Inflammatory macrophage (primary cell): ENCODE data around the gene TGM2.

Experiments used
- DNase-seq, 2 donors: peaks; one replicate each; pipeline ENCODE4 v3.0.0-alpha.2; 2020 to 2022

The TGM2 gene

DNA sequence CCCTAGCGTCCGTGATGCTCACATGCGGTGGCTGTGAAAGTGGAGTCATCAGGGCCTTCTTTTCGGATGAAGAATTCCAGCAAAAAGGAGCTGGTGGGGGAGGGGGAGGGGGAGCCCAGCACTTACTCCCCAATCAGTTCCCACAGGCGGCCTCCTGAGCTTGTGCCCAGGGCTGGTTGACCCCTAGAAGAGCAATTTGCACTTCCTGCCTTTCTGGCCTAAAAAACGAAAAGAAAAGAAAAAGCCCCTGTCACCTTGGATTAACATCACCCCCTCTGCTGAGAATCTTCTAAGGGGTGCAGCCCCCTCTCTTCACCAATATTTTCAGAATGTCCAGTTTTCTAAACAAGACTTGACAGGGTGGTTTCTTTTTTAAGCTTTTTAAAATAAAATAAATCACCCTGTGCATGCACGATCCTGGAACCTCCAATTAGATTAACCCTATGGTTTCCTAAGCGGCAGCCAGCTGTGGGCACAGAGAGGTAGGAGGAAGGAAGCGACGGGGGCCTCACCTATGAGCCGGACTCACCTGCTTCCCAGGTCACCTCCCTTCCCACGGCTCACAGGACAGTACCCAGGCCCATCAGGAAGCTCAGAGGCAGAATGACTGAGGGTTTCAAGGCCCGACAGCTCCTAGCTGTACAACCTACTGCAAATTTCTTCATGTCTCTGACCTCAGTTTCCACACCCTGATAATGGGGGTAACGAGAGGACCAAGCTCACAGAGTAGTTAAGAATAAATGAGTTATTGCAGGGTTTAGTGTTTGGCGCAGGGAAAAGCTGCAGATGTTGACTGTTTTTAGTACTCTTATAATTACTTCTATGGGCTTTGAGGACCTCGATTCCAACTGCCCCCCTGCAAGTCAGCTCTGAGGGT is 10.5 kb upstream of the TGM2 start:
- DNase-seq = no peak

DNA sequence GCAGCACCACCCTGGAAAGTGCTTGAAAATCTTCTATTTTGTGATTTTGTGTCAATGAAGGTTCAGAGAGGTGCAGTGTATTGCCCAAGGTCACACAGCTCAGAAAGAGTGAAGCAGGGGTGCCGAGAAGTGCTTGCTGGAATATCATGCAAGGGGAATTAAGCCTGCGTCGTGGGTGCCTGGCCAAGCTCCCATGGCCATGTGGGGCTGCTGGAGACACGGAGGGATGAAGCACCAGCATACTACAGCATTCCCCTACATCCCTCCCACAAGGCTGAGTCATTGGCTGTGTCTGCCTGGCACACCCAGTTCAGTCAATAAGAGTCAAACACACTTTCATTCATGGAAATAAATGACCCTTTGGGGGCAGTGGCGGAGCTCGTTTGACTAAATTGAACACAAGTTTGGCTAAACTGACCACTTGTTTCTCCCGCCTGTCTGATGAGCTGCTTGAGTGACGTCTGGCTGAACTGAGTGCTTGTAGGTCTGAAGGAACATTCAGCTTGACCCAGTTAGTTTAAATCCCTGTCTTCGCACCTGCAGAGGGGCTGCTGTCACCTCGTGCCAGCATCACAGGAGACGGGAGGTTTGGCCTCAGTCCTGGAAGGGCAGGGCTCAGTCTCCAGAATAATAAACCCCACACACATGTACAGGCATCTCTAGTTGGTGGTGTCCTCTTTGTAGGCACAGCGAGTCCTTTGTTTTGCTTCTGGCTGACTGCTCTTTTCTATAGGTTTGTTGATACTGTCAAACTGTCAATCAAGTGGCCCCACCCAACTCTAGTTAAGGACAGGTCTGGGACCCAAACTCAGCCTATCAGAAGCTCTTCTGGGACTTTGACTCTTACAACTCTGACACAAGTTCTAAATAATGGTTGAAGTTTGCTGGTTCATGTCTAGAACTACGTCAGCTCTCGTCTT is 8.4 kb upstream of the TGM2 start:
- peak; percentile 33 to 72 for DNase-seq

DNA sequence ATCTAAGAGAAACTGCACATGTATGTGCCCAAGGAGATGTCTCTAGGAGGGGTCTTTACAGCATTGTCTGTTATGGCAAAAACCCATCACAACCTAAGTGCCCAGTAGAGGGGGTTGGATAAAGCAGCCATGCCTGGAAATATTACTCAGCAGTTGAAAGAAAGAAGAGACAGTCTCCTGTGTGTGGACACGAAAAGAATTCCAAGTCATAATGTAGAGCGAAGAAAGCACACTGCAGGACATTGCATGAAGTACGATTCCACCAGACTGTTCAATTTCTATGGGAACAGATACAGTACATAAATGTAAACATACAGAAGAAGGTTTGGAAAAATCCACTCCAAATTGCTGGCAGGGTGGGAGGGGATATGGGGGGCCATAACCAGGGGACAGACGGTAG is 7.3 kb upstream of the TGM2 start:
- no peak for DNase-seq

DNA sequence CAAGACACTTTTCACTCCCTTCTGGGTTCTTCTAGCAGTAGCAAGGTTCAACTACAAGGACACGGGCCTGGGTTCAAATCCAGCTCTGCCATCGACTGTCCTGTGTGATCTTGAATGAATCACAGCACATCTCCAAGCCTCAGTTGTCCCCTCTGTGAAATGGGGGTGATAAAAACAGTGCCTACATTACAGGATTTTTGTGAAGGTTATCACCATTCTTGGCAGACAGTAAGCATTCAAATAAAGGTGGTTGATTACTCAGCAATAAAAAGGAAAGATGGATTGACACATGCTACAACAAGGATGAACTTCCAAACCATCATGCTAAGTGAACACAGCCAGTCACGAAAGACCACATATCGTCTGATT is 6.6 kb upstream of the TGM2 start:
- no peak for DNase-seq

DNA sequence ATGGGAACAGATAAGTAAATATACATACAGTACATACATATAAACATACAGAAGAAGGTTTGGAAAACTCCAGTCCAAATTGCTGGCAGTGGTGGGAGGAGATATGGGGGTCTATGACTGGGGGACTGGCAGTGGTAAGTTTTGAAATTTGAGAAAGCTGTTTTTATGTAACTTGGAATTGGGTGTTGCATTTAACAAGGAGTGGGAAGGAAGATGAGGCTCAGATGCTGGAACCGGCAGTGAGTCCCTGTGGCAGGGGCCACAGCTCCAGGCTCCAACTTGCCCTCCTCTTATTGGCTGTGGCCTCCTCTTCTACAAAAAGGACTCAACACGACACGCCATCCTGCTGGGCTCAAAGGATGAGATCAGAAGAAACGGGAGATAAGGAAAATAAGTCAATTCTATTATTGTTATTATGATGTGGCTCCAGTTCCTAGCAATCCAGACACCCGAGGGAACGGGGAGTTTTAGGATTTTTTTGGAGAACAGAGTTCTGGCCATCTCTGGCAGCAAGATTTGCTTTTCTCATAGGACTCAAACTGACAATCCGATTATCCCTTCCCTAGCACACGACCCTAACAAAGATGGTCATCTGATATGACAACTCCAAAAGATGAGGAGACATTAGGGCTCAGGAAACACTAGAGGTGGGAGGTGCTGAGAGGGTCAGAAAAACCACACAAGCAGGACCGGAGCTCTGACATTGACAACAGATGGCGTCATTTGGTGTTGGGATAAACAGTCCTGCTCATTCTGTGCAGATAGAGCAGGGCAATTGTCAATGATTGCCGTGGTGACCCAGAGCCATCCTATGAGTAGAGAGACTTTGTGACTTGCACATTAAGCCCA is 6.0 kb upstream of the TGM2 start:
- no peak for DNase-seq

DNA sequence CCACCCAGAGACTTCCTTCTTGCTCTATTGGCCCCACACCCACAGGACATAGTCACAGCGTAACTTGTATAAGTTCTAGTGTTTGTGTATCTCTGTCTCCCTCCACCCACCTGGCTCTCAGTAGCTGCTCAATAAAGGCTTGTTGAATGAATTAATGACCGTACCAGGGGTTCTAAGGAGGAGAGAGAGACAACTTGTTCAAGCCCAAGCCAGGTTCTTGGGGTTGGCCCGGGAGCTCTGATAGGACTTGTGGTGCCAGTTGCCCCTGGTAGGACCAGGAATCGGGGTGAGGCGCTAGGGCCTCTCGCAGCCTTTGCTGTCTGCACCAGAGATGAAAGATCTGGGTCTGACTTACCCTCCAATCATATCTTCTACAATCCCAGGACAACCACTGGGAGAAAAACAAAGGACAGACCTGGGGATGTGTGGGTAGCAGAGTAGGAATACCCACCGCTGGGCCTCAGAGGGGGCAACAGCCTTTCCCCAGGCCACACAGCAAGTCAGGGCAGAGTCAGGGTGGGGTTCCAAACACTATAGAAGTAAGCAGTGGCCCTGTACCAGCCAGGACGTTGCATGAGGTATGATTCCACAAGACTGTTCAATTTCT is 5.3 kb upstream of the TGM2 start:
- no peak for DNase-seq

DNA sequence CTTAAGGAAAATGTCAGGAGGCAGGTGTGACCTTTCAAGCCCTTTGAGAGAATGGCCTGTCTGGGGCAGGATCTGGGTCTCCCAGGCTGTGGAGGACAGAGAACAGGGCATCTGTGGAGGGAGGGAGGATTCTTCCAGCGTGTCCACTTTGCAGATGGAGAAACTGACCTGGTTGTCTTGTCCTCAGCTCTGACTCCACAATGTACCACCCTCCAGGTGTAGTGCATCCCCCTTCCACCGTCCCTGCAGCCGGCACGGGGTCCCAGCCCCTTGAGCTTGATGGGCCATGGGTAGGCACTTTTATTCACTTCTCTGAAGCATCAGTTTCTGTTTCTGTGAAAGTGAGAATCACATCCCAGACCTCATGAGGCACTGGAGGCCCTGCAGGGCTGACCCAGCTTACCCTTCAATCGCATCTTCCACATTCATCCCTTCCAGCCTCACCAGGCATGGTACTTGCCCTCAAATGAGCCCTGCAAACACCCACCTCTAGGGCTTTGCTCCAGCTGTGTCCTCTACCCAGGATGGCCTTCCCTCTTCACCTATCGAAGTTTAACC is 4.6 kb upstream of the TGM2 start:
- DNase-seq = no peak

DNA sequence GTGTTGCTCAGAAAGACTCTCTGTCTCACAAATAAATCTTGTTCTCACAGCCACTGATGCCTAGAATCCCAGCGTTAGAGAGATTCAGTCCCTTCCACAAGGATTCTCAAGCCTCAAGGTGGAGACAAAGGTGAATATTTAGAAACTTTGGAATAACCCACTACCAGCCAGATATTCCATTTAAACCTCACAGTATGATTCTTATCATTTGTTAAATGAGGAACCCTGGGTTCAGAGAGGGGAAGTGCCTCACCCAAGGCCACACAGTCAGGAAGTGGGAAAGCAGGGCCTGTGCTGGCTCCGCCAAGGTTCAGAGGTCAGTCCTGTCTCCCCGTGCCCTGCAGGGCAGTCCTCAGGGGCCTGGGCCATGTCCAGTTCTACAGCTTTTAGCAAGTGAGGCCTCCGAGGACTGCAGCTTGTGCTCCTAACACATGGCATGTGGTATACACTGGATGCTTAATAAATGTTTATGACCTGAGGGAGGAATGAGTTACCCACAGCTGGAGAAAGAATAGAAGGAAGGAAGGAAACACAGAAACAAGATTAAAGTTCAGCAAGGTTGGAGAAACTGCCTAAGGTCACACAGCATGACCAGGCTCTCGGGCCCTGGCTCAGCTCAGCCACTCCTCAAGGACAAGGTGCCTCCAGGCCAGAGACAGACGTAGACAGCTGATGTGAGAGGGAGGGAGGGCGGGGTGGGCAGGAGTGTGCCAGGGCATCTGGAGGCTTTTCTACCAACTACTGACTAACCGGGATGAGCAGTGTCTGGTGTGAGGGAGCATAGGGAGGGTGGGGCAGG is 3.9 kb upstream of the TGM2 start:
- peak; percentile 86 to 89 for DNase-seq

DNA sequence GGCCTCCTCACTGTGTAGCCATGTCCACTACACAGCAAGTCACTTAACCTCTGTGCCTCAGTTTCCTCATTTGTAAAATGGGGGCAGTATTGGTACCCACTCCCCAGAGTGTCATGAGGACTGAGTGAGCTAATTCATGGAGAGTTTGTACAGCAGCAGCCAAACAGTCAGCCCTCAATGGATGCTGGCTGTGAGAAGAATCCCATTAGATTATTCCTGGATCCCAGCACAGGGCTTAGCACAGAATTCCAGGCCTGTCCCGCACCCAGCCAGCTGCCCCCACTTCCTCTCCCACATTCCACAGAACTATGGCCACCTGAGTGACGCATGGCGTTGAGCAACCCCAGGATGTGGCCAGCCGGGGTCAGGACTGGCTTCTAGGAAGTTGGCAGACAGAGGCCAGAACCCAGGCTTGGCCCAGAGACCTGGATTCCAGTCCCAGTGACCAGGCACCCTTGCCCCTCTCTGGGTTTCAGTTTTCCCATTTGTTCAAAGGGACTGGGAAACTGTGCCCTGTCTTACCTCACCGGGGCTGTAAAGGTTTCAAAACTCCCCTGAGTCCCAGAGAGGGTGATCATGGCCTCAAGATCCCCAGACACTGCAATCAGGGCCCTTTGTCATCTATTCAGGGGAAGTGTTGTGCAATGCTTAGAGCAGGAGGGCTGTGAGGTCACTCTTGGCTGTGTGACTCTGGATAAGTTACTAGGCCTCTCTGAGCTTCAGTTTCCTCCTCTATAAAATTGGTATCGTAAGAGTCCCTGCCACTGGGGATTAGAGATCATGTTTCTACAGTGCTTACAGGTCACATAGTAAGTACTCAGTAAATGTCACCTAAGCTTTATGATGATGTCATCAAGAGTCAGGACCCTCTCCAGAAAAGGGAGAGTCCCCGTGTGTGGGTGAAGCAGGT is 3.0 kb upstream of the TGM2 start:
- DNase-seq = peak; percentile 94

DNA sequence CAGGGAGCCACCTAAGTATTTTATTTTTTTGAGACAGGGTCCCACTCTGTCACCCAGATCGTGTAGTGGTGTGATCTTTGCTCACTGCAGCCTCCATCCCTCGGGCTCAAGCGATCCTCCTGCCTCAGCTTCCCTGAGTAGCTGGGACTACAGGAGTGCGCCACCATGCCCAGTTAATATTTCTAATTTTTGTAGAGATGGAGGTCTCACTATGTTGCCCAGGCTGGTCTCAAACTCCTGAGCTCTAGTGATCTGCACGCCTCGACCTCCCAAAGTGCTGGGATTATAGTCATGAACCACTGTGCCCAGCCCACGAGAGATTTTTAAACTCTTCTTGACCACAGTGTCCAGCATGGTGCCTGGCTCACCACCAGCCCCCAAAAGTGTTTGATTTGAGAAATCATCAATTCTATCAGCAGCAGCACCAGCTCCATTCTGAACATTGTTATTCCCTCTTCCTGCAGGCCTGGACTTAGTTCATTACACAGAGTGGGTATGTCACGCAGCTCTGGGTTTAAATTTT is 2.3 kb upstream of the TGM2 start:
- no peak for DNase-seq

DNA sequence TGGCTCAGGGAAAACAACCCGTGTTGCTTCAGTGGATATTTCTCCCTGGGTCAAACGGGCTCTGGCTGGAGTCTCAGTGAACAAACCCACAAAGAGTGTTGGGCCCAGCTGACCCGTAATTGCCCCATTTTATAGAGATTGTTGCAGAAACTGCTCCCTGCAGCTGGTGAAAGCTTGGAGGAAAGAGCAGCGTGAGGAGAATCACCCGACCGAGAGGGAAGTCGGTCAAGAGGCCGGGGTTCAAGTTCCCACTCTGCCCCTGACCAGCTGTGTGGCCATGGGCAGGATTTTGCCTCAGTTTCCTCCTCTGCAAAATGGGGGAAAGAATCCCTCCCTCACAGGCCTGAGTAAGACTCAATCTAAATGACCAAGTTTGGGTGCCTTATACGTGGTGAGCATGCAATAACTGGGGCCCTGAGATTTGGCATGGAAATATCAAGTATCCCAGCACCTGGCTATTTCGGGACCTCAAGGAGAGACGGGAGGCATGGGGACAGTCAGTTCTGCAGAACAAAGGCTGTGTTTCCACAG is 1.7 kb upstream of the TGM2 start:
- DNase-seq = peak; percentile 68 to 79

DNA sequence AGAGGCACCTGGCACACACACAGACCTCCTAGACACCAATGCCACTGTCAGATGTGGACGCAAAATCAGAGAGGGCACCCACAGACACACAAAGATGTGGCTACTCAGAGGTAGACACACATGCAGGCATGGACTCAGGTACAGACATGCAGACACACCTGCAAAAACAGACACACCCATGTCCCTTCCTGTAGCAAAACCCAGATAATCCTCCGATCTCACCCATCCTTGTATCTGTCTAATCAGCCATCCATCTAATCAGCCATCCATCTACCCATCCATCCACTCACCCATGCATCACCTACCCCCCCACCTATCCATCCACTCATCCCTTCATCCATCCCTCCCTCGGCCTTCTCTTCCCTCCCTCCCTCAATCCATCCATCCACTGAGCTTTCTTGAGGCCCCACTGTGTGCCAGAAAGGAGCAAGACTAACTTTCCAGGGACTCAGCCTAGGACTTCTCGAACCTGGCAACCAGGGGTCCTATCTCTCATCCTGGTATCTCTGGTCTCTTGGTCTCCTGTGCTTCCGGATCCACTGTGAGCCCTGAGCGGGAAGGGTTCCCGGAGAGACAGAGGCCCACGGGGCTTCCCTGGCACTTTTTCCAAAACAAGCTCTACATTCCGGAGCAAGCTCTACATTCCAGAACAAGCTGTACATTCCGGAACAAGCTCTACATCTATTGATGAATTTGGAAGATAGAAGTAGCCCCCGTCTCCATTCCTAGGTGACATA is 1.1 kb upstream of the TGM2 start:
- no peak for DNase-seq

DNA sequence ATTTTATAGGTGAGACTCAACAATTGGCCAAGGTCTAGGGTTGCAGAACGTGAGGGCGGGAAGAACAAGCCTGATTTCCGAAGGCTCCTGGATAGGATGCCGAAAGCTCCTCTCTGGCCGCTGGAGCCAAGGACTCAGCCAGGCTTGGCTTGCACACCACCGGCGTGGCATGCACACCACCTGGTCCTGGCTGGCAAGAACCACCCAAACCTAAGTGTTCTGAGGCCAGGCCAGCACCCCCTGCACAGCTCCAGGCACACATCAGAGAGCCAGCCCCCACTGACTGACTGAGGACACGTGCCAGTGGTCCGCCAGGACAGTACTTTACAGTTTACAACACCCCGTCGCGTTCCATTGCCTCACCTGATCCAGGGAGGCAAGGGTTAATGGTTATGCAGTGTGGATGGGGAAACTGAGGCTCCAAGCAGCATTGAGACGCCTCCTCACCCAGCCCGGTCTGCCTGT is 414 bp downstream of the TGM2 start:
- DNase-seq = no peak

DNA sequence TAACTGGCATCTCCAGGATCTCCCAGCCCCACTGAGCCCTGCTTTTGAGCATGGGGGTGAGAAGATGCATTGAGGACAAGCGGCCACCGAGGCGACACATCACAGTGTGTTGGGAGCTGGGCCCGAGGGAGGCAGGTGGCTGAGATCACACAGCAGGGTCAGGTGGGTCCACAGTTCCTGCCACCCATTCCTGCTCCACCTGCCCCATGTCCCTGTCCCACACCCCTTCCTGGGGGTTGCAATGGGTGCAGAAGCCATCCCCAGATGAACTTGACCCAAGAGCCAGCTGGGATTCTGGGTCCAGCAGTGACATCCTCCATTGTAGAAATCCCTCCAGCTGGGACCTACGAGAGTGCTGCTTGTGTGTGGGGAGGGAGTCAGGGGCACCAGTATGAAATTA is 1.0 kb downstream of the TGM2 start:
- no peak for DNase-seq

DNA sequence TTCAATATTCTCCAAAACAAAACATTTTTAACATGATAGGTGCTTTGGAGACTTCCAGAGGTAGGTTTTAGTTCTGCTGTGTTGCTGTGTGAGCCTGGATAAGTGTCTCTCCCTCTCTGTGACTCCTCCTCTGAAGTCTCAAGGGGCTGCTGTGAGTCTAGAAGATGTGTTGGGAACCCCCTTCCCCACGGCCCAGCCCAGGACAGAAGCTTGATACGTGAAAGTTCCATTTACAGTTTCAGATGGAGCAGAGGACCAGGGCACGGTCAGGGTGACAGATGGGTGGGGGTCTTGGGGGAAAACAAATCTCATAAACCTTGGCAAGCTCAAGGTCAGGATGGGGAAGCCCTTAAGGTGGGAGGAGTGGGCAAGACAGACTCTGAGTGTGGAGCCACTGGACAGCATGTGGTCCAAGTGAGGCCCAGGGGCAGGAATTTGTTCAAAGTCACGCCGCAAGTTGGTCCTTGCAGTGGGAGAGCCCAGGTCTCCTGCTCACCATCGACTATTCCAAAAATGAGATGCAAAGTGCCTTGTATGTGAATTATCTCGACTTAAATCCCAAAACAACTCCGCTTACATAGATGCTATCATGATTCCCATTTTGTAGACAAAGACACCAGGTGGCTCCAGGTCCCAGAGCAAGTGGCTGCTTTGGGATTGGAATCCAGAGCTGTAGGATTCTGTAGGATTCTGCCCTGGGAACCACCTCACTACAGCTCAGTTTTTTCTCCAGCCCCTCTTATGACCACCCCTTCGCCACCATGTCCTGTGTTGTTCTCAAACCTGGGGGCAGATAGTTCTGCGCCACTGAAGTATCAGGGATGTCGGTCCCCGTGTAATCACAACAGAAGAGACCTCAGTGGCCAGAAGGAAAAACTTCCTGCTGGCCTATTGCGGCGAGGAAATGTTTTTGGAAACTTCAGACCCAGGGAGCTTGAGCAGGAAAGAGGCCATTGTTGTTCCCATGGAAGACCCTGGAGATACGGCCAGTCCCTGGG is 1.9 kb downstream of the TGM2 start:
- no peak for DNase-seq

DNA sequence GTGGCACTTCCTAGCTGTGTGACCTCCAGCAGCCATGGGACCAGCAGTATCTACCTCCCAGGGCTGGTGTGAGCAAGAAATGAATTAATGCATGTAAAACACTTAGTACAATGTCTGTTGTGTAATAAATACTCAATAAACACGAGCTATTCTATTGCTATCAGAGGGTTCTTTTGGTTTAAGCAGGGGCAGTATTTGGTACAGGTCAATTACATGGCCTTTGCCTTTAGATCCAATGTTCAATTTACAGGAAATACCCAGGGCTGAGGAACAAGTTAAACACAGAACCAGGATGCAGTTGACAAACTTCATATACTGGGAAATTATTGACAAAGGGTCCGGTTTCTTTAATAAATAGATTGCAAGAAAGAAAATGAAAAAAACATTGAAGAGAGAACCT is 2.9 kb downstream of the TGM2 start:
- DNase-seq = no peak

DNA sequence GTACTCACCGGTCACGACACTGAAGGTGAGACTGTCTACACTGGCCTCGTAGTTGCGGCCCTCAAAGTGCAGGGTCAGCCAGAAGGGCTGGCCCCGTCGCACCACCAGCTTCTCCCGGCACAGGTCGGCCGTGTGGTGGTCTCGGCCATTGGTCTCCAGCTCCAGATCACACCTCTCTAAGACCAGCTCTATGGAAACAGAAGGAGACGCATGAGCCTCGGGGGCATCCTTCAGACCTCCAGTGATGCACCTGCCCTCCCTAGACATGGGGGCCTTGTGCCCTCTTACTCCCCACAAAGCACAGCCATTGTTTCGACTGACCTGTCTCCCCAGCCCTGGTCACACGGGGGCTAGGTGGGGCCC is 3.7 kb downstream of the TGM2 start:
- DNase-seq = no peak
